Measurements from ENCODE around the gene MAPK11. TPM values are rescaled to one million over a fixed set of nuclear protein-coding genes. Genes with fewer than 3 reads are reported as not detected.
"Not testable (repeated sequence)": the region's sequence is repeated elsewhere in the genome, so short reads cannot be mapped to it uniquely, and the experiment has no call there.

The MAPK11 gene
- total RNA-seq, 1 donor from 2014 or later, result 11.9 TPM

DNA sequence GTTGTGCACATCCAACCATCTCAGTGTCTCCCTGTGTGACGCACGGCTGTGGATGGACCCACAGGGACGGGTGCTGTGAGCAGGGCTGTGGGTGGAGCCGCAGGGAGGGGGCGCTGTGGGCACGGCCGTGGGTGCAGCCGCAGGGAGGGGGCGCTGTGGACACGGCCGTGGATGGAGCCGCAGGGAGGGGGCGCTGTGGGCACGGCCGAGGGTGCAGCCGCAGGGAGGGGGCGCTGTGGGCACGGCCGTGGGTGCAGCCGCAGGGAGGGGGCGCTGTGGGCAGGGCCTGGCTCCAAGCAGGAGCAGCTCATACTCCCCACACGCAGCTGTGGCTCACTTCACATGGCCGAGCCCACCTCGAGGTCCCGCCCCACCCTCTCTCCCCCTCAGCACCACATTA, 6.0 kb upstream of the MAPK11 start:
- H3K4me3 ChIP-seq (ENCODE audit: low read depth, low read length), result no peak overlapping the region
- no peaks in the 10 kb centered on the region for H3K27me3 ChIP-seq (ENCODE audit: control insufficient read depth, insufficient read depth, low read length)
- no peak for DNase-seq (ENCODE audit: low read depth)
- TF ChIP-seq, protein P1, sequence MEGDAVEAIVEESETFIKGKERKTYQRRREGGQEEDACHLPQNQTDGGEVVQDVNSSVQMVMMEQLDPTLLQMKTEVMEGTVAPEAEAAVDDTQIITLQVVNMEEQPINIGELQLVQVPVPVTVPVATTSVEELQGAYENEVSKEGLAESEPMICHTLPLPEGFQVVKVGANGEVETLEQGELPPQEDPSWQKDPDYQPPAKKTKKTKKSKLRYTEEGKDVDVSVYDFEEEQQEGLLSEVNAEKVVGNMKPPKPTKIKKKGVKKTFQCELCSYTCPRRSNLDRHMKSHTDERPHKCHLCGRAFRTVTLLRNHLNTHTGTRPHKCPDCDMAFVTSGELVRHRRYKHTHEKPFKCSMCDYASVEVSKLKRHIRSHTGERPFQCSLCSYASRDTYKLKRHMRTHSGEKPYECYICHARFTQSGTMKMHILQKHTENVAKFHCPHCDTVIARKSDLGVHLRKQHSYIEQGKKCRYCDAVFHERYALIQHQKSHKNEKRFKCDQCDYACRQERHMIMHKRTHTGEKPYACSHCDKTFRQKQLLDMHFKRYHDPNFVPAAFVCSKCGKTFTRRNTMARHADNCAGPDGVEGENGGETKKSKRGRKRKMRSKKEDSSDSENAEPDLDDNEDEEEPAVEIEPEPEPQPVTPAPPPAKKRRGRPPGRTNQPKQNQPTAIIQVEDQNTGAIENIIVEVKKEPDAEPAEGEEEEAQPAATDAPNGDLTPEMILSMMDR (IDR thresholded peaks at IDR 0.05; ENCODE audit: insufficient read depth, low read length, poor library complexity, severe bottlenecking), result peak; percentile 65
- peaks cover under 1% of the 10 kb centered on the region for H3K36me3 ChIP-seq (ENCODE audit: control insufficient read depth, insufficient read depth, low read length)

DNA sequence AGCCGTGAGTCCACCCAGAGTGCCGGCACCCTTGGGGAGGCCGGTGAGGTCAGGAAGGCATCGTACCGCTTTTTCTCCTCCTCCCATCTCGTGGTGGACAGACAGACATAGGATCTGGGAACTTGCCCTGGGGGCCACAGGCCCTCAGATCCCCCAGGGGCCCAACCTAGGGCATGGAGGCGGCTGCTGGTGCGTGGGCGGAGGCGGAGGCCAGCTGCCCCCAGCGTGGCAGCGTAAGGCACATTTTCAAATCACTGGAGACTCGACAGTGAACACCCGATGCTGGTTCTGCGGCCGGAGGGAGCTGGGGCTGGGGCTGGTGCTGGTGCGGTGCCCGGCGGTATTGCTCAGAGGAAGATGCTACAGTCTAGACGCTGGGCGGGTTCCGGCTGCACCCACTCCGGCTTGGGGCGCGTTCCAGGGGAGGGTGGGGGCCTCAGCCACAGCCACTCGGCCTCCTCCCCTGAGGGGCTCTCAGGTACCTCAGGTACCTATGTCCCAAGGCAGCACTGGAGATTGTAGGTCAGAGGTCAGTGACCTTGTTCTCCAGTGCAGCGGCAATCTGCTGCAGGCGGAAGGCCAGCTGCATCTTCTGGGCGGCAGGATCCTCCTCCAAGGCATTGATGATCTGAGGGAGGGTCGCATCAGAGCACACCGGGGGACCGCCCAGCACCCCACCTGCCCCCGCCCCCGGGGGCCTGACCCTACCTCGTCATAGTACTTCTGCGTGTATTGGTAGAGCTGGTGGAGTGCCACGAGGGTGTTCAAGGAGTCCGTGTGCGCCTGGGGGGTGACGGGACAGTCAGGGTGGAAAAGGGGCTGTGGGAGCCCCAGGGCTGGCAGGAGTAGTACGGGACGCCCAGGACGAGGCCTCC, 5.2 kb upstream of the MAPK11 start:
- TF ChIP-seq, protein P1 (IDR thresholded peaks at IDR 0.05; ENCODE audit: insufficient read depth, low read length, poor library complexity, severe bottlenecking), result no peak
- H3K27me3 ChIP-seq (ENCODE audit: control insufficient read depth, insufficient read depth, low read length), result no peaks in the 10 kb centered on the region
- H3K36me3 ChIP-seq (ENCODE audit: control insufficient read depth, insufficient read depth, low read length), result no peaks in the 10 kb centered on the region
- H3K4me3 ChIP-seq (ENCODE audit: low read depth, low read length), result no peak overlapping the region
- DNase-seq (ENCODE audit: low read depth), result no peak

DNA sequence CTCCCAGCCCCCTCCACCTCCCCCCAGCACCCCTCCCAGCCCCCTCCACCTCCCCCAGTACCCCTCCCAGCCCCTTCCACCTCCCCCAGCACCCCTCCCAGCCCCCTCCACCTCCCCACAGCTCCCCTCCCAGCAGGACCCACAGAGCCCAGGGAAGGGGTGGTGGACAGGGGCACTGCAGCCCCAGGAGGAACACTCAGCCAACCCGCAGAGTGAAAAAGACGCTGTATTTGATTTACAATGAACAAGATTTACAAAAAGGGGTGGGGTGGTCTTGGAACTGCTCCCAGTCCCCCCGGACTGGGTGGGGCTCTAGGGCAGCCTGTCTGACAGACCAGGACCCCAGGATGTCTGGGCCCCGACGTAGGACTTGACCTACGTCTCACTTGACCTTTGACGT, 4.6 kb upstream of the MAPK11 start:
- DNase-seq (ENCODE audit: low read depth), result no peak

DNA sequence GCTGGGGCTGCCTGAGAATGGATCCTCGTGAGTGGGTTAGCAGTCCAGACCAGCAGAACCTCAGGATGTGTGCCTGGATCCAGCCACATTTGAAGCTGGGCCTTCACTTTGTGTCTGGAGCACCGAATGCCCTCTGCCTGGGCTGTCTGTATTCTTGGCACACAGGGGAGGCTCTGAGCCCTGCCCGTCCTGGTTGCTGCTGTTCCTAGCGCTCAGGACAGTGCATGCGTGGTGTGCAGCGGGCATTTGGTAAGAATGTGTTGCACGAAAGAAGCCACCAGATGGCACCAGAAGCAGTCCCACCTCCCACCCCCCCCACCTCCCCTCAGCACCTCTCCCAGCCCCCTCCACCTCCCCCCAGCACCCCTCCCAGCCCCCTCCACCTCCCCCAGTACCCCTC, 4.1 kb upstream of the MAPK11 start:
- H3K27me3 ChIP-seq (ENCODE audit: control insufficient read depth, insufficient read depth, low read length), result no peaks in the 10 kb centered on the region
- no peak overlapping the region for H3K4me3 ChIP-seq (ENCODE audit: low read depth, low read length)
- no peak for DNase-seq (ENCODE audit: low read depth)
- H3K36me3 ChIP-seq (ENCODE audit: control insufficient read depth, insufficient read depth, low read length), result no peaks in the 10 kb centered on the region
- TF ChIP-seq, protein P1 (IDR thresholded peaks at IDR 0.05; ENCODE audit: insufficient read depth, low read length, poor library complexity, severe bottlenecking), result peak; percentile 33

More for the DNA sequence above, 4.6 kb upstream of the MAPK11 start:
- no peaks in the 10 kb centered on the region for H3K36me3 ChIP-seq (ENCODE audit: control insufficient read depth, insufficient read depth, low read length)
- TF ChIP-seq, protein P1 (IDR thresholded peaks at IDR 0.05; ENCODE audit: insufficient read depth, low read length, poor library complexity, severe bottlenecking), result no peak
- no peaks in the 10 kb centered on the region for H3K27me3 ChIP-seq (ENCODE audit: control insufficient read depth, insufficient read depth, low read length)
- no peak overlapping the region for H3K4me3 ChIP-seq (ENCODE audit: low read depth, low read length)

DNA sequence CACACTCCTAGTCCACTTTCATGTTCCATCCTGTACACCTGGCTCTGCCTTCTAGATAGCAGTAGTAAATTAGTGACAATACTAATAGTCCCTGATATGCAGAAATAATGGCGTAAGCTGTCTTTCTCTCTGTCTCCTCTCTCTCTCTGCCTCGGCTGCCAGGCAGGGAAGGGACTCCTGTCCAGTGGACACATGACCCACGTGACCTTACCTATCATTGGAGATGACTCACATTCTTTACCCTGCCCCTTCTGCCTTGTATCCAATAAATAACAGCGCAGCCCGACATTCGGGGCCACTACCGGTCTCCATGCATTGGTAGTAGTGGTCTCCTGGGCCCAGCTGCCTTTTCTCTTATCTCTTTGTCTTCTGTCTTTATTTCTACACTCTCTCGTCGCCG, 3.6 kb upstream of the MAPK11 start:
- not testable (repeated sequence) for H3K4me3 ChIP-seq (ENCODE audit: low read depth, low read length); H3K27me3 ChIP-seq (ENCODE audit: control insufficient read depth, insufficient read depth, low read length); H3K36me3 ChIP-seq (ENCODE audit: control insufficient read depth, insufficient read depth, low read length); DNase-seq (ENCODE audit: low read depth)

DNA sequence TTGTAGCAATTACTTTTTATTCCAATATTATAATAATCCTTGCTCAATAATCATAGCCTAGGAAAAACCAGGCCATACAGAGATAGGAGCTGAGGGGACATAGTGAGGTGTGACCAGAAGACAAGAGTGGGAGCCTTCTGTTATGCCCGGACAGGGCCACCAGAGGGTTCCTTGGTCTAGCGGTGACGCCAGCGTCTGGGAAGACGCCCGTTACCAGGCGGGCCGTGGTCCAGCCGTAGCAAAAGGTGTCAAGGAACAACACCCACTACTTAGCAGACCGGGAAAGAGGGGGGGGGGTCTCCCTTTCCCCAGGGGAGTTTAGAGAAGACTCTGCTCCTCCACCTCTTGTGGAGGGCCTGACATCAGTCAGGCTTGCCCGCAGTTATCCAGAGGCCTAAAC, 3.2 kb upstream of the MAPK11 start:
- H3K27me3 ChIP-seq (ENCODE audit: control insufficient read depth, insufficient read depth, low read length); DNase-seq (ENCODE audit: low read depth); H3K4me3 ChIP-seq (ENCODE audit: low read depth, low read length); H3K36me3 ChIP-seq (ENCODE audit: control insufficient read depth, insufficient read depth, low read length): not testable (repeated sequence)
- TF ChIP-seq, protein P1 (IDR thresholded peaks at IDR 0.05; ENCODE audit: insufficient read depth, low read length, poor library complexity, severe bottlenecking), result peak; percentile 7
